Sciatic nerve (tissue), 2 donors: Measurements from ENCODE around the gene HDAC8. TPM values are rescaled to one million over a fixed set of nuclear protein-coding genes. Genes with fewer than 3 reads are reported as not detected.
"Not testable (repeated sequence)": the region's sequence is repeated elsewhere in the genome, so short reads cannot be mapped to it uniquely, and the experiment has no call there.

Experiments
- ATAC-seq: fragments of 200-7000 bp; cut with Tn5 transposase; one replicate; pipeline ENCODE4 v1.9.1; 2020; ENCODE audit warnings: mild to moderate bottlenecking, moderate library complexity
- DNase-seq: peaks from one replicate; pipeline ENCODE4 v3.0.0-alpha.2; 2020; ENCODE audit warnings: low spot score
- intact Hi-C: fragments of 100-400 bp; cut with DNase I; formaldehyde crosslinking; loops from one replicate; pipeline ENCODE4 v1.14.2; 2022
- total RNA-seq: library from RNA; stranded (reverse); fragmentation: NEBNext Ultra II Directional; extraction: Animal tissue kit (Norgen Biotek cat#: 25700); gene quantifications from one replicate; pipeline ENCODE4 v1.2.1, GENCODE V29; 2021
- donor health status: DM: no; HTN: no; CAD: no.
- donor health status: DM: no; HTN: no; CAD: no.

Gene HDAC8
- total RNA-seq, 1 donor from 2014 or later, result 39.4 TPM

GRCh38 chrX:72540318-72540717, 32.3 kb downstream of the HDAC8 start:
- intact Hi-C loops, result no loop called here
- ATAC-seq (peak; percentile 86), DNase-seq (no peak)

GRCh38 chrX:72539822-72540221, 32.8 kb downstream of the HDAC8 start:
- peak; percentile 74 for ATAC-seq
- intact Hi-C loops, result no loop called here
- DNase-seq, result no peak

- intact Hi-C loops, result no loop called here
- DNase-seq (no peak), ATAC-seq (no peak)
These were observed 36.1 kb downstream of the HDAC8 start for GRCh38 chrX:72536542-72536941.

GRCh38 chrX:72532366-72532765, 40.3 kb downstream of the HDAC8 start:
- intact Hi-C loops, result no loop called here
- DNase-seq, result no peak
- no peak for ATAC-seq

DNA sequence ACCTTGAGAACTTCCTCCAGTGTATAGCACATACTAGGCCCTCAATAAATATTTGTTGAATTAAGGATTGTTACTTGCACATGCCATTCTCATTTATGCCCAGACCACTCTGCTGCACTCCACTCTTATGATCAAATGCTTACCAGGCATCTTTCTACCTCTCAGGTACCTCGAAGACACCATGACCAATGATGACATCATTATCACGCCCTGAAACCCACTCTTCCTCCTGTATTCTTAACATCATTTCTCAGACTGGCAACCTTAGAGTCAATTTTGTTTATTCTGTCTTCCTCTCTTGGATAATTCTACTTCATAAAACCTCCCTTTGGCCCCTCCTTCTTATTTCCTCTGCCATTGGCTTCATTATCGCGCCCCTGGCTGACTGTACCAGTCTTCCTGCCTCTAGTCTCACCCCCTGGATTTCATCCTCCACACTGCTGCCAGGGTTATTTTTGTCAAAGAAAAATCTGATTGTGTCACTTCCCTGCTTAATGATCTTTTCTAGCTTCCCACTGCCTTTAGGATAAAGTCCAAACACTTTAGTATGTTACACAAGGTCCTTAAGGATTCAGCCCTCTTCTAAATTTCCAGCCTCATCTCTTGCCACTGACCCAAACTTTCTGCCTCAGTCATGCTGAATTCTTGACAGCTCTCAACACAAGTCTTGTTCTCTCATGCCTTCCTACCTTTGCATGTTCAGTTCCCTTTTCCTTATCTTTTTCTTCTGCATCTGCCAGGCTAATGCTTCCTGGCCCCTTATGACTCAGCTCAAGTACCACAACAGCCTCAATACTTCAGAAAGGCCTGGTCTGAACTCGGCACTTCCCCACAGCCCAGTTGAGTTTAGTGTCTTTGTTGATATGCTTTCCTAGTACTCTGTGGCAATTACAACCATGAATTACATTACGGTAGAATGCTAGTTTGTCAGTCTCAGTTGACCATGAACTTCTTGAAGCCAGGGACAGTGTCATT, 45.8 kb downstream of the HDAC8 start:
- intact Hi-C loops, result no loop called here
- ATAC-seq, result peak; percentile 65
- no peak for DNase-seq

DNA sequence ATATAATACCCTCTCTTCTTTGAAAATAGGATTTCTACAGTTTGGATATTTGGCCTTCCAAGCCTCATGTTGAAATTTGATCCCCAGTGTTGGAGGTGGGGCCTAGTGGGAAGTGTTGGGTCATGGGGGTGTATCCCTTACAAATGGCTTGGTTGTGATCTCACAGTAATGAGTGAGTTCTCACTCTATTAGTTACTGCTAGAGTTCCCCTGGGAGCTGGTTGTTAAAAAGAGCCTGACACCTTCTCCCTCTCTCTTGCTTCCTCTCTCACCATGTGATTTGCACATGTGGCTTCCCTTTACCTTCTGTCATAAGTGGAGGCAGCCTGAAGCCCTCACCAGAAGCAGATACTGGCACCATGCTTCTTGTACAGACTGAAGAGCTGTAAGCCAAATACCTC, 73.9 kb downstream of the HDAC8 start:
- intact Hi-C loops, result no loop called here
- ATAC-seq (no peak), DNase-seq (no peak)

- ATAC-seq (peak; percentile 94), DNase-seq (no peak)
- intact Hi-C loops, result no loop called here
These were observed 77.6 kb downstream of the HDAC8 start for GRCh38 chrX:72495046-72495445.

- DNase-seq, result no peak
- ATAC-seq, result no peak
- intact Hi-C loops, result no loop called here
These were observed 80.1 kb downstream of the HDAC8 start for GRCh38 chrX:72492499-72492898.

DNA sequence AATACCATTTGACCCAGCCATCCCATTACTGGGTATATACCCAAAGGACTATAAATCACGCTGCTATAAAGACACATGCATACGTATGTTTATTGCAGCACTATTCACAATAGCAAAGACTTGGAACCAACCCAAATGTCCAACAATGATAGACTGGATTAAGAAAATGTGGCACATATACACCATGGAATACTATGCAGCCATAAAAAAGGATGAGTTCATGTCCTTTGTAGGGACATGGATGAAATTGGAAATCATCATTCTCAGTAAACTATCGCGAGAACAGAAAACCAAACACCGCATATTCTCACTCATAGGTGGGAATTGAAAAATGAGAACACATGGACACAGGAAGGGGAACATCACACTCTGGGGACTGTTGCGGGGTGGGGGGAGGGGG, 82.4 kb downstream of the HDAC8 start:
- ATAC-seq, intact Hi-C loops: not testable (repeated sequence)

DNA sequence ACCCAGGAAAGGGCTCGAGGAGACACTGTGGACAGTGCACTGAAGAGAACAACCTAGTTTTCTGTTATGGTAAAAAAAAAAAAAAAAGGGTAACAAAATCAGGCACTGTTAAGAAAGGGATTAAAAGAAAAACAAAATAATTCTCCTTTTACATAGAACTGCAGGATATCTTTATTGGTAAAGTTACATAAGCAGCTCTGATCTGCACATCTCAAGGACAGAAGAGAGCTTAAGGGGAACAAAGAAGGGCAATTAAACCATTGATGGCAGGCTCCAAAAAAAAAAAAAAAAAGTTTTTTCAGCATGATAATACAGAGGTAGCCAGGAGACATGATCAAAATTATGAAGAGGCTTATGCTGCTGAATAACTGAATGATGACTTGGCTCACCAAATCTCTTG, 85.0 kb downstream of the HDAC8 start:
- intact Hi-C loops, result no loop called here
- no peak for DNase-seq
- no peak for ATAC-seq

More for the DNA sequence above, 82.4 kb downstream of the HDAC8 start:
- not testable (repeated sequence) for DNase-seq

DNA sequence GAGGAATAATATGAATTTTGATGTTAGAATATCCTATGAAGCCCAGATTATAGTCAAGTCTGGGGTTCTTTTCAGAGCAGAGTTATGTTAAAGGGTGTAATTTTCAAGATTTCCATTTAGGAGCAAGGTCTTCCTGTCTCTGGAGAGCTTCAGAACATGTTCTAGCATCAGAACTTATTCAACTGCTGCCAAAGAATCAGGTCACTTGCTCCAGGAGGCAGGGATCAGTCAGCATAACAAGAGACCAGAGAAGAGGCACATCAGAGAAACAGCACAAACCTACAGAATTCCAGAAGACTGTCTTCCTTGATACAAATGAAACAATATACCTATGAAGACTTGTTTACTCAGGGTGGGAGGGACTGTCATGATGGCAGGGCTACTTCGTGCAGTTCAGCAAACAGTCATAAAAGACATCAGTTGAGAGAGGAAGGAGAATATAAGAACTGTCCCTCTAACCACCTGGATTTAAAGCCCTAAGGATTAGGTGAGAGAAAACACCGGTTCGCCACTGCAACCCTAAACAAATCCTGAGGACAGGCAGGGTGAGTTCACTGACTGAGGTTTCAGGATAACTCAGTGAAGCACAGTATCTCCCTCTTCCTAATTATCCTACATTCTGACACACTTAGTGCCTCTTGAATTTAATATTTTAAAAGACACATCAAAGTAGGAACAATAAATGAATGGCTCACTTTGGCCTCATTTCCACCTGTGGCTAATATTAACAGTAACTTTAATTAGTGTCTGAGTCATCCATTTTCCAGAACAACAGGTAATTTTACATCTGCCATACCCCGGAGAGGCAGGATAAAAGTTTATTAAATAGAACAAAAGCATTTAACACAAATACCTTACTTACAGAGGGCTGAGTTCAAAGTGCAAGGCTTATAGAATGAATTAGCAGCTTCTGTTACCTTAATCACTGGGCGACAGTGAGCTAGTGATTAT, 93.0 kb downstream of the HDAC8 start:
- intact Hi-C loops, result no loop called here
- DNase-seq (no peak), ATAC-seq (no peak)

- intact Hi-C loops, result no loop called here
- ATAC-seq (peak; percentile 32), DNase-seq (no peak)
These were observed 93.8 kb downstream of the HDAC8 start for GRCh38 chrX:72478853-72479252.

DNA sequence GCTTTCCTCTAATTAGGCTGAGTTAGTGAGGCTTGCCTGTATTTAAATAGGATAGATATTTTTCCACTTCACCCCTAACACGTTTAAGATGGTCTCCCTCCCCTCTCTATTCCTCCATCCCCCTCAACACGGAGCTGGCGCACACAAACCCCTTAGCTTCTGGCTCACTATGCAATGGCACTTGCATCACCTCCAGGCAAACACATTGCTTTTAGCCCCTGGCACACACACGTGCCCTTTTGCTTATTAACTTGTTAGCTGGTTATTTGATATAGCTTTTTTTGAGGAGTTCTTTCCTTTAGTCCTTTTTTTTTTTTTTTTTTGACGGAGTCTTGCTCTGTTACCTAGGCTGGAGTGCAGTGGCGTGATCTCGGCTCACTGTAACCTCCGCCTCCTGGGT, 94.3 kb downstream of the HDAC8 start:
- intact Hi-C loops, result no loop called here
- DNase-seq (no peak), ATAC-seq (no peak)

DNA sequence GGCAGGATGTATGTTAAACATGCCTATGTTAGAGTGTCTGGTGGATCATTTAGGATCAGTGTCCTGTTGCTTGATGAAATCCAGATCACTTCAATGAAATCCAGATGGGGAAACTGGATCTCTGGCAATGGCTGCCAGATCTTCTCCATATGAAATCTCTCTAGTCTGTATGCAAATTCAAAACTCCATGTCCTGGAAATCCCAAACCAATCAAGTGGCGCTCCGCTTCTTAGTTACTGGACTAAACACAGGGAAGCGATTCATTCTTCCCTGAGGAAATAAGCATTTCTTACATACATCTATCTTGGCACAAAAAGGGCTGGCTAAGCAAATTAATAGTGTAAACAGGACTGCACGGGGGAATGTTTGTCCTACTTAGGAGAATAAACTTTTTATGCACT, 94.9 kb downstream of the HDAC8 start:
- no peak for ATAC-seq
- no peak for DNase-seq
- intact Hi-C loops, result no loop called here

DNA sequence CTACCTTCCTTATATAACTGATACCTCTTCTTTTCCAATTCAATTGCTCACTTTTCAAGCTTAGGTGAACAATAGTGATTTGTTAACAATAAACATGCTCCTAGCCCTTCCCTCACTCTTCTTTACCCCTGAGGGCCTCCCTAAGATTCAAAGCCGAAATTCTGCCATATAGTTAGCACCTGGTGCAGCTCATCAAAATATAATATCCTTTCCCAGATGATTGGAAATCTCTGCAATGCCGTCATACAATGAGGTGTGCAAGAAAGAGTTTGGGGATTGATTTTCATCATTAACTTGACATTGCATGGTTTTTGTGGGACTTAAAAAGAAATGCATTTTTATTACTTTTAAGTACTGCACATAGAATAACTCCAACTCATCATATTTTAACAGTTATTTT, 95.3 kb downstream of the HDAC8 start:
- ATAC-seq, result no peak
- intact Hi-C loops, result no loop called here
- no peak for DNase-seq

- intact Hi-C loops, result no loop called here
- ATAC-seq (no peak), DNase-seq (no peak)
These were observed 96.5 kb downstream of the HDAC8 start for GRCh38 chrX:72475952-72476668.

GRCh38 chrX:72475338-72475737, 97.3 kb downstream of the HDAC8 start:
- DNase-seq (no peak), ATAC-seq (no peak)
- intact Hi-C loops, result no loop called here

- DNase-seq, result no peak
- ATAC-seq, result no peak
- intact Hi-C loops, result no loop called here
These were observed 102.0 kb downstream of the HDAC8 start for GRCh38 chrX:72470532-72471223.

- intact Hi-C loops, result no loop called here
- ATAC-seq (no peak), DNase-seq (no peak)
These were observed 102.5 kb downstream of the HDAC8 start for GRCh38 chrX:72470117-72470516.
